ENCODE results near the gene PMEPA1. TPM values are rescaled to one million over a fixed set of nuclear protein-coding genes. Genes with fewer than 3 reads are reported as not detected.

The PMEPA1 gene
- total and polyA plus RNA-seq, 2 experiments from 2014 or later, result 8.8 to 10.9 TPM

GRCh38 chr20:57615445-57615811, 94.4 kb downstream of the PMEPA1 start:
- no peak for DNase-seq (ENCODE audit: low read depth in 1 of 2, low spot score in 1 of 2)
- TF ChIP-seq, protein P1, sequence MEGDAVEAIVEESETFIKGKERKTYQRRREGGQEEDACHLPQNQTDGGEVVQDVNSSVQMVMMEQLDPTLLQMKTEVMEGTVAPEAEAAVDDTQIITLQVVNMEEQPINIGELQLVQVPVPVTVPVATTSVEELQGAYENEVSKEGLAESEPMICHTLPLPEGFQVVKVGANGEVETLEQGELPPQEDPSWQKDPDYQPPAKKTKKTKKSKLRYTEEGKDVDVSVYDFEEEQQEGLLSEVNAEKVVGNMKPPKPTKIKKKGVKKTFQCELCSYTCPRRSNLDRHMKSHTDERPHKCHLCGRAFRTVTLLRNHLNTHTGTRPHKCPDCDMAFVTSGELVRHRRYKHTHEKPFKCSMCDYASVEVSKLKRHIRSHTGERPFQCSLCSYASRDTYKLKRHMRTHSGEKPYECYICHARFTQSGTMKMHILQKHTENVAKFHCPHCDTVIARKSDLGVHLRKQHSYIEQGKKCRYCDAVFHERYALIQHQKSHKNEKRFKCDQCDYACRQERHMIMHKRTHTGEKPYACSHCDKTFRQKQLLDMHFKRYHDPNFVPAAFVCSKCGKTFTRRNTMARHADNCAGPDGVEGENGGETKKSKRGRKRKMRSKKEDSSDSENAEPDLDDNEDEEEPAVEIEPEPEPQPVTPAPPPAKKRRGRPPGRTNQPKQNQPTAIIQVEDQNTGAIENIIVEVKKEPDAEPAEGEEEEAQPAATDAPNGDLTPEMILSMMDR (IDR thresholded peaks at IDR 0.05; ENCODE audit: low read depth, low read length), result no peak
- H3K4me1 ChIP-seq (ENCODE audit: low read depth), result no peaks in the 10 kb centered on the region
- H3K9me3 ChIP-seq (ENCODE audit: low read depth), result no peaks in the 10 kb centered on the region
- H3K27ac ChIP-seq, result no peak overlapping the region
- no peak overlapping the region for H3K4me3 ChIP-seq
- peaks cover 11% of the 10 kb centered on the region for H3K27me3 ChIP-seq
- H3K36me3 ChIP-seq, result no peaks in the 10 kb centered on the region

DNA sequence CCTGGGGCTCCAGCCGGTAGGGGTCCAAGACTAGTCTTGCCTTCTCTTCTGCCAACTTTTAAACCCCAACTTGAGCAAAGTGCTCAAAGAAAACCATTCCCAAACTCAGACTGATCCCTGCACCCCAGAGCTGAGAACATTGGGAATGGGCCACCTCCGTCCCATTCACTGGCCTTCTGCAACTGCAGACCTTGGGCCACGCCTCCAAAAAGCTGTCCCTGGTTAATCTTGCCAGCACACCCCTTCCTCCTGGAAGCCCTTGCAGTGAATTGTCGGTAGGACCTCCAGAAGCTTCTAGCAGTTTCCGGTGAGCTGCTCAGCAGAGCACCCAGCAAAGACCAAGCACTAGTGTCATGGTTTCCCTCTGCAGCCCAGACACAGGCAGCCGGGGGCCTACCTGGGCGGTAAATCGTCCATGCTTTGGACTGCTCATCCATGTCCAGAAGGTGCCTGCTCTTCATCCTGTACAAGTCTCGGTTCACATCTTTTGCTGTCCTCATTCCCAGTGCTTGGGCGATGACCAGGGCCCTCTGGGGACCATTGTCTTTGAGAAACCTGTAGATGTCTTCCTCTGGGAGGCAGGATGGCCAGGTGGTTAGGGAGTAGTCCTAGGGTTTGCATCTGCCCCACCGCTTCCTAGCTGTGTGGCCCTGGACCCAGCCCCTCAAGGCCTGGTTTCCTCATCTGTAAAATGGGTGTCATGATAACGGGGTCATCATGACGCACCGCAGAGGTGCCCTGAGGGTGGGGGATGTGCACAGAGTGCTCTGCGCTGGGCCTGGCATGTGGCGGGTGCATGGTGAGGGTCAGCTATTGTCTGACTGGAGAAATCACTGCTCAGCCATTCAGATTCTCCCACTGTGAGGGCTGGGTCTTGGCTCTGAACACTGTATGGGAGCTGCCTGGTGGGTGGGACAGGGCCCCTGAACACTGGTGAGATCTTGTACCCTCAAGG, 95.0 kb downstream of the PMEPA1 start:
- DNase-seq (ENCODE audit: low read depth in 1 of 2, low spot score in 1 of 2), result no peak
- Histone ChIP-seq H3K4me3 (no peak overlapping the region), H3K4me1 (ENCODE audit: low read depth) (no peaks in the 10 kb centered on the region), H3K27ac (no peak overlapping the region), H3K27me3 (peaks cover 11% of the 10 kb centered on the region), H3K9me3 (ENCODE audit: low read depth) (no peaks in the 10 kb centered on the region), H3K36me3 (no peaks in the 10 kb centered on the region)
- TF ChIP-seq, protein P1 (IDR thresholded peaks at IDR 0.05; ENCODE audit: low read depth, low read length), result no peak

- TF ChIP-seq, protein P1 (IDR thresholded peaks at IDR 0.05; ENCODE audit: low read depth, low read length), result no peak
- H3K9me3 ChIP-seq (ENCODE audit: low read depth), result no peaks in the 10 kb centered on the region
Measured at GRCh38 chr20:57613481-57613921, 96.3 kb downstream of the PMEPA1 start.

GRCh38 chr20:57612916-57613315, 96.9 kb downstream of the PMEPA1 start:
- H3K4me3 ChIP-seq, result no peak overlapping the region
- H3K9me3 ChIP-seq (ENCODE audit: low read depth), result no peaks in the 10 kb centered on the region
- peaks cover 2% of the 10 kb centered on the region for H3K27me3 ChIP-seq
- H3K27ac ChIP-seq, result no peak overlapping the region
- DNase-seq (ENCODE audit: low read depth in 1 of 2, low spot score in 1 of 2), result no peak
- no peaks in the 10 kb centered on the region for H3K36me3 ChIP-seq
- TF ChIP-seq, protein P1 (IDR thresholded peaks at IDR 0.05; ENCODE audit: low read depth, low read length), result no peak
- no peaks in the 10 kb centered on the region for H3K4me1 ChIP-seq (ENCODE audit: low read depth)

More at GRCh38 chr20:57613481-57613921, 96.3 kb downstream of the PMEPA1 start:
- Histone ChIP-seq H3K4me1 (ENCODE audit: low read depth) (no peaks in the 10 kb centered on the region), H3K4me3 (no peak overlapping the region), H3K36me3 (no peaks in the 10 kb centered on the region), H3K27ac (no peak overlapping the region), H3K27me3 (peaks cover 8% of the 10 kb centered on the region)
- no peak for DNase-seq (ENCODE audit: low read depth in 1 of 2, low spot score in 1 of 2)

- Histone ChIP-seq H3K9me3 (ENCODE audit: low read depth) (no peaks in the 10 kb centered on the region), H3K4me3 (no peak overlapping the region), H3K36me3 (no peaks in the 10 kb centered on the region), H3K27ac (no peak overlapping the region), H3K4me1 (ENCODE audit: low read depth) (no peaks in the 10 kb centered on the region), H3K27me3 (no peaks in the 10 kb centered on the region)
- DNase-seq (ENCODE audit: low read depth in 1 of 2, low spot score in 1 of 2), result no peak
- TF ChIP-seq, protein P1 (IDR thresholded peaks at IDR 0.05; ENCODE audit: low read depth, low read length), result no peak
Measured at GRCh38 chr20:57612436-57612835, 97.4 kb downstream of the PMEPA1 start.
